Caco-2 (cell line): ENCODE data around the gene CDCA7L. TPM values are rescaled to one million over a fixed set of nuclear protein-coding genes. Genes with fewer than 3 reads are reported as not detected.

Experiments
- BruUV-seq: library from RNA; stranded (reverse); fragments of 400-500 nt; replicated peaks from 2 replicates; lab custom pipeline; 2021; lab: Mats Ljungman, UMichigan
- CTCF ChIA-PET: fragments of 300-600 bp; sonication (Branson Sonifier 250); formaldehyde crosslinking; loops from one replicate; lab custom pipeline; 2022; ENCODE audit warnings: antibody characterized with exemption; lab: Charles Lee
- POLR2A ChIA-PET: fragments of 300-600 bp; sonication (Branson Sonifier 250); formaldehyde crosslinking; loops from one replicate; lab custom pipeline; 2022; ENCODE audit warnings: antibody characterized with exemption; lab: Charles Lee
- DNase-seq, 2 experiments: peaks; one replicate each; pipeline versions ENCODE4 v3.0.0 to v3.0.0-alpha.2; 2020 to 2022
- H3K27me3 ChIP-seq: replicated peaks from 2 replicates; pipeline ENCODE4 v1.6.0; 2011; ENCODE audit warnings: low read length; ENCODE audit not compliant: control insufficient read depth, insufficient read depth
- H3K36me3 ChIP-seq: 2 replicates; pipeline ENCODE4 v1.5.1; 2011; ENCODE audit warnings: low read length; ENCODE audit not compliant: control insufficient read depth, insufficient read depth
- H3K4me1 ChIP-seq: fragments of 250-450 bp; sonication (Bioruptor Pico); 2 replicates; pipeline ENCODE4 v1.5.1; 2020; ENCODE audit warnings: mild to moderate bottlenecking
- H3K4me3 ChIP-seq: 2 replicates; pipeline ENCODE4 v1.5.1; 2011; ENCODE audit warnings: low read depth, mild to moderate bottlenecking, control low read depth, low read length
- H3K9me3 ChIP-seq: fragments of 250-450 bp; sonication (Bioruptor Pico); 2 replicates; pipeline ENCODE4 v1.5.1; 2020; ENCODE audit warnings: mild to moderate bottlenecking, moderate library complexity
- H3K27ac Mint-ChIP-seq: one replicate; pipeline ENCODE4 v1.8.0; 2022; ENCODE audit warnings: mixed read lengths; ENCODE audit not compliant: unreplicated experiment
- H3K27me3 Mint-ChIP-seq: one replicate; pipeline ENCODE4 v1.8.0; 2022; ENCODE audit warnings: mixed read lengths; ENCODE audit not compliant: insufficient read depth, unreplicated experiment
- H3K36me3 Mint-ChIP-seq: one replicate; pipeline ENCODE4 v1.8.0; 2022; ENCODE audit warnings: mild to moderate bottlenecking, mixed read lengths; ENCODE audit not compliant: insufficient read depth, unreplicated experiment
- H3K4me1 Mint-ChIP-seq: one replicate; pipeline ENCODE4 v1.8.0; 2022; ENCODE audit warnings: low read depth, mixed read lengths; ENCODE audit not compliant: unreplicated experiment
- H3K4me3 Mint-ChIP-seq: one replicate; pipeline ENCODE4 v1.8.0; 2022; ENCODE audit warnings: mild to moderate bottlenecking, moderate library complexity, mixed read lengths; ENCODE audit not compliant: unreplicated experiment
- H3K9me3 Mint-ChIP-seq: one replicate; pipeline ENCODE4 v1.8.0; 2022; ENCODE audit warnings: mixed read lengths; ENCODE audit not compliant: unreplicated experiment
- intact Hi-C: fragments of 100-400 bp; cut with micrococcal nuclease; formaldehyde crosslinking; loops from one replicate; pipeline ENCODE4 v1.10.0; 2022; ENCODE audit not compliant: unreplicated experiment
- total RNA-seq: library from RNA; stranded (reverse); gene quantifications from 2 replicates; pipeline ENCODE4 v1.2.3, GENCODE V29; 2022
- TF ChIP-seq, protein P1 (sequence below), 2 experiments: fragments of 200-600 bp in 1 of 2; IDR thresholded peaks; 1 replicate in 1 of 2; 2 replicates in 1 of 2; pipeline versions ENCODE4 v1.5.1 to v1.8.0; 2011 to 2022; ENCODE audit warnings: antibody characterized with exemption in 1 of 2, control low read depth in 1 of 2, inconsistent platforms in 1 of 2, low read depth in 1 of 2, low read length in 1 of 2, mild to moderate bottlenecking in 1 of 2, moderate library complexity in 1 of 2; ENCODE audit not compliant: insufficient read depth in 1 of 2, severe bottlenecking in 1 of 2, unreplicated experiment in 1 of 2

Gene CDCA7L
- total RNA-seq, 1 experiment from 2014 or later, result 19.1 TPM

DNA sequence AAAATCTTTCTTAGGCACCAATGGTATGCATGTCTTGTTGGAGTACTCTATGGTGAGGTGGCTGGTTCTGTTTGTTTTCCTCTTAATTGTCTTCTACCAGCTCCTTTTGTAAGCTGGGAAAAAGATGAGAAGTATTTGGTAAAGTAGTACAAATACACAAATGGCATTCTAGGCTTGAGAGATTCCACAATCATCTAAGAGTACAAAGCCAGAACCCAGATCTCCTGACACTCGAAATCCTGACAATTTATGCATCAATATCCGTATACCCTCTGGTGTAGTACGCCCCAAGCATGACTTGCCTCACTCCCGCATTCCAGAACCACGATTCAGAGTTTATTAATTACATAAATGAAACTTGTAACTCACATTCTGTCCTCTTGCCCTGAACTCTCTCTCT lies 43.5 kb downstream of the CDCA7L start:
- DNase-seq, result peak in 1 of 2 experiments; percentile 21
- Mint-ChIP-seq H3K27ac (peak overlapping the region; percentile 3), H3K4me3 (no peak overlapping the region), H3K27me3 (no peaks in the 10 kb centered on the region), H3K9me3 (no peaks in the 10 kb centered on the region), H3K36me3 (no peaks in the 10 kb centered on the region), H3K4me1 (peaks cover 12% of the 10 kb centered on the region)
- Histone ChIP-seq H3K36me3 (no peaks in the 10 kb centered on the region), H3K4me1 (peaks cover 3% of the 10 kb centered on the region; the same call in 1 of the 2 replicates), H3K27me3 (no peaks in the 10 kb centered on the region), H3K9me3 (no peaks in the 10 kb centered on the region), H3K4me3 (no peak overlapping the region)
- TF ChIP-seq, protein P1, sequence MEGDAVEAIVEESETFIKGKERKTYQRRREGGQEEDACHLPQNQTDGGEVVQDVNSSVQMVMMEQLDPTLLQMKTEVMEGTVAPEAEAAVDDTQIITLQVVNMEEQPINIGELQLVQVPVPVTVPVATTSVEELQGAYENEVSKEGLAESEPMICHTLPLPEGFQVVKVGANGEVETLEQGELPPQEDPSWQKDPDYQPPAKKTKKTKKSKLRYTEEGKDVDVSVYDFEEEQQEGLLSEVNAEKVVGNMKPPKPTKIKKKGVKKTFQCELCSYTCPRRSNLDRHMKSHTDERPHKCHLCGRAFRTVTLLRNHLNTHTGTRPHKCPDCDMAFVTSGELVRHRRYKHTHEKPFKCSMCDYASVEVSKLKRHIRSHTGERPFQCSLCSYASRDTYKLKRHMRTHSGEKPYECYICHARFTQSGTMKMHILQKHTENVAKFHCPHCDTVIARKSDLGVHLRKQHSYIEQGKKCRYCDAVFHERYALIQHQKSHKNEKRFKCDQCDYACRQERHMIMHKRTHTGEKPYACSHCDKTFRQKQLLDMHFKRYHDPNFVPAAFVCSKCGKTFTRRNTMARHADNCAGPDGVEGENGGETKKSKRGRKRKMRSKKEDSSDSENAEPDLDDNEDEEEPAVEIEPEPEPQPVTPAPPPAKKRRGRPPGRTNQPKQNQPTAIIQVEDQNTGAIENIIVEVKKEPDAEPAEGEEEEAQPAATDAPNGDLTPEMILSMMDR (IDR thresholded peaks at IDR 0.05; ENCODE audit: insufficient read depth in 1 of 2, low read depth in 1 of 2, low read length in 1 of 2, severe bottlenecking in 1 of 2, unreplicated experiment in 1 of 2), result no peak
- BruUV-seq, result no TSS peak
- intact Hi-C loops, result no loop called here
- ChIA-PET CTCF (no interaction called here), POLR2A (no interaction called here)

DNA sequence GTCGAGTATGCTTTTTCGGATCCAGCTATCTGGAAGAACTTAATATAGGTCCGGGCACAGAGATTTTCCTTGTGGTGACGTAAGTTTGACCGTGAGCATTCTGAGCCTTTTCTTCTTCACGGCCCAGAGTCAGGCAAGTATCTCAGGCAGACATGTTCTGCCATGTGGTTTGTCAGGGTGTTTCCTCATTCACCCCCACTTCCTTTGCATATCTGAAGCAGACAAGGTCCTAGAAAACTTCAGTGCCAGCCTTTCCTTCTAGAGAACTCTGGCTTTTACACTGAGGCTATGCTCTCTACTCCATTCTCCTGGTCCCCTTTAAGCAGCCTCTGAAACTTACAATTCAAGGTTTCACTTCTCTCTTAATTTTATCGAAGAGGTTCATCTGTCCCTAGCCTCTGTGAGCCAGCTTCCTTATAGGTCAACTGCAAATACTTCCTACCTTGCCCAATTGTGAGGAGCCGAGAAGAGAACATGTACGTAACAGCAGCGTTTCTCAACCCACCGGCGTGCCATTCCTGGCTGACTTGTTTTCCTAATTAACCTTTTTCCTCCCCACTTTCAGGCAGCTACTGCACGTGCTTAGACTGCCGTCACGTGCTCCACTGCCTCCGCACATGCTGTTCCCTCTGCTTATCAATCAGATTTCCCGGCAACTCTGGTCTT lies 47.3 kb downstream of the CDCA7L start:
- H3K4me3 ChIP-seq, result no peak overlapping the region

DNA sequence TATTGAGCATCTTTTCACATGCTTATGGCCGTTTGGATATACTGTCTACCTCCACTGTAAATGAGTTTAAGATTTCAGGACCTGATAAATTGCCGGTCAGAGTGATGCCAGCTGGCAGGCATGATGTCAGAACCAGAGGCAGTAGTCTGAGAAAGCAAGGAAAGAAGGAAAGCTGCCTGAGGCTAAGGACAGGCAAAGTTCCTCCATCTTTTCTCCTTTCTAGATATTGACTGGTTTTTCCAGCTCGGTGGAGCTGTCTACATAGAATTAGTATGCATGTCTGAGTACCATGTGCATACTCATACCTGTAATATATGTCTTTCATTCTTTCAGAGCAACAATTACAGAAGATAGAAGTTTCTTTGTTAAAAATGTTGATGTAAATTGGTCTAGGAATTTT lies 52.3 kb downstream of the CDCA7L start:
- H3K9me3 ChIP-seq, result no peaks in the 10 kb centered on the region
- Mint-ChIP-seq H3K36me3 (no peaks in the 10 kb centered on the region), H3K4me1 (no peaks in the 10 kb centered on the region), H3K9me3 (no peaks in the 10 kb centered on the region), H3K27ac (no peak overlapping the region), H3K4me3 (no peak overlapping the region), H3K27me3 (peaks cover 7% of the 10 kb centered on the region)
- TF ChIP-seq, protein P1 (IDR thresholded peaks at IDR 0.05; ENCODE audit: insufficient read depth in 1 of 2, low read depth in 1 of 2, low read length in 1 of 2, severe bottlenecking in 1 of 2, unreplicated experiment in 1 of 2), result no peak
- no peak for DNase-seq
- no peaks in the 10 kb centered on the region for H3K27me3 ChIP-seq
- no peaks in the 10 kb centered on the region for H3K36me3 ChIP-seq
- BruUV-seq, result no TSS peak
- H3K4me1 ChIP-seq, result no peaks in the 10 kb centered on the region
- intact Hi-C loops, result no loop called here
- CTCF ChIA-PET, result no interaction called here
- POLR2A ChIA-PET, result no interaction called here
- no peak overlapping the region for H3K4me3 ChIP-seq

More for the DNA sequence above, 47.3 kb downstream of the CDCA7L start:
- Mint-ChIP-seq H3K36me3 (no peaks in the 10 kb centered on the region), H3K9me3 (no peaks in the 10 kb centered on the region), H3K4me1 (peaks cover 12% of the 10 kb centered on the region), H3K27ac (no peak overlapping the region), H3K4me3 (no peak overlapping the region), H3K27me3 (peaks cover 2% of the 10 kb centered on the region)
- peaks cover 3% of the 10 kb centered on the region; the same call in 1 of the 2 replicates for H3K4me1 ChIP-seq
- intact Hi-C loops, result no loop called here
- no peaks in the 10 kb centered on the region for H3K36me3 ChIP-seq
- no peaks in the 10 kb centered on the region for H3K9me3 ChIP-seq
- ChIA-PET CTCF (no interaction called here), POLR2A (no interaction called here)
- DNase-seq, result no peak
- TF ChIP-seq, protein P1 (IDR thresholded peaks at IDR 0.05; ENCODE audit: insufficient read depth in 1 of 2, low read depth in 1 of 2, low read length in 1 of 2, severe bottlenecking in 1 of 2, unreplicated experiment in 1 of 2), result no peak
- no peaks in the 10 kb centered on the region for H3K27me3 ChIP-seq
- BruUV-seq, result no TSS peak
